VCaP (cell line): ENCODE results near the gene BEGAIN.

Experiments used
- H3K27ac ChIP-seq: fragments of 450-650 bp; 2 replicates; pipeline ENCODE4 v1.5.1; 2017
- CTCF ChIP-seq: fragments of 450-650 bp; conservative IDR thresholded peaks from 2 replicates; pipeline ENCODE4 v1.5.1; 2017; ENCODE audit warnings: mild to moderate bottlenecking, moderate library complexity

The BEGAIN gene

GRCh38 chr14:100543471-100544455 is 43.5 kb downstream of the BEGAIN start:
- no peak for TF ChIP-seq CTCF
- H3K27ac ChIP-seq, result no peak overlapping the region

- TF ChIP-seq CTCF, result no peak
- H3K27ac ChIP-seq, result no peak overlapping the region
Measured at GRCh38 chr14:100542619-100543205, 44.5 kb downstream of the BEGAIN start.

DNA sequence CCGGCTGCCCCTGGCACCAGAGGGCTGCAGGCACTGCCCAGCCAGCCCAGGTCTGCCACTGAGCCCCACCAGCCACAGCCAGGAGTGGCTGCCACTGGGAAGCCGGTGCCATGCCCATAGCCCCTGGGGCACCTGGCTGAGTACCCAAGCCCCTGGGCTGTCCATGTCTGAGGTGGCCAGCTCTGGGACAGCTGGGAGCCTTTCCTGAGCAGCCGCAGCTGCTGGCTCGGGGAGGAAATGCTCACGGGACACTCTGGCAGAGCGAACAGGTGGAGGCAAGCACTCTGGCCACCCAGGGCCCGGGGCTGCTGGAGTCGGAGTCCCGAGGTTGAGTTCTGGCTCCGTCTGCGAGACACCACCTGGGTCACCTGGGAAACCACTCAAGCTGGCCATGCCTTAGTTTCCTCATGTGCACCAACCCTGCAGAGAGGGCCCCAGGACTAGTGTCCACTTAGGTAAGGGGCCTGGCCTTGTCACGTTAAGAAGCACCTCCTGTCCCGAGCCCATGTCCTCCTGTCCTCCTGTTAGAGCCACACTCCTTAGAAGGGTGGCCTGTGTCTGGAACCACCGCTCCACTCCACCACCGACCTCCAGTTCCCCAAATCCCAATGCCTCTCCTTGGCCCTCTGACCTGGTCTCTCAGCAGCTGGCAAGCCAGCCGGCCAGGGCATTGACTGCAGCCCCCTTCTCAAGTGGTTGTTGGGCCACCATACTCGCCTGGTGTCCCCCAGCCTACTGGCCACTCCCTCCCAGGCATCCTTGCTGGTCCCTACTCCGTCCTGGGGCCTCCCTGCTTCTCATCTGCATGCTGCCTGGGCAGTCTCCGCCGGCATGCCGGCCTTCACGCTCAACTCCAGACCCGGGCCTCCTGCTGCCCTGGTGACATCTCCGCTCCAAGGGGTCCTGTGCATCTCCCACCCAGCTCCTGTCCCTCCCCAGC is 45.3 kb downstream of the BEGAIN start:
- TF ChIP-seq CTCF, result no peak

DNA sequence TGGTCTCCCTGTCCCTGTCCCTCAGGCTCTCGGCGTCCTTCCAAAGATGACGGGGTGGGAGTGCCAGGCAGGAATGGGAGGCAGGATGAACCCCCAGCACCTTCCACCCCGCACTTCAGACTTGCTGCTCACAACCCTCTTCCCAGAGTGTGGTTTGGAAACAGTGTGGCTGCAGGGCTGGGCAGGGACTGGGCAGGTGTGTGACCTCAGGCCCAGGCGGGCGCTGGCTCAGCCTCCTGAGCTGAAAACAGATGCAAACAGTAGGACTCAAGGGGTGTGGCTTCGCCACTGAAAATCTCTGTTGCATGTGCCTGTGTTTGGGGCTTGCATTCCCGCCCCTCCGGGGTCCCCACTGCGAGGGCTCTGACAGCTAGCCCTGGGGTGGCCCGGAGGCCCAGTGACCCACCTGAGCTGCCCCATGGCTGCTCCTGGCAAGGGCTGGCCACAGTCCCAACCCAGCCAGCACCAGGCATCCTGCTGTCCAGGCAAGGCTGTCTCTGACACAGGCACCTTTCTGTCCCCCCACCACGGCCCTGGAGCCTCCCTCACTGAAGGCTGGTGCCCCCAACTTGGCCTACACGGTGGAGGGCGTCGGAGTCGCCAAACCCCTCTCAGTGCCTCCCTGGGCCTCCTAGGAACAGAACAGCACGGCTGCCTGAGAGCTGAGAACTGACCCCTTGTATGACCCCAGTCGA is 46.1 kb downstream of the BEGAIN start:
- no peak for TF ChIP-seq CTCF
- no peak overlapping the region for H3K27ac ChIP-seq

More for the DNA sequence above, 45.3 kb downstream of the BEGAIN start:
- no peak overlapping the region for H3K27ac ChIP-seq

DNA sequence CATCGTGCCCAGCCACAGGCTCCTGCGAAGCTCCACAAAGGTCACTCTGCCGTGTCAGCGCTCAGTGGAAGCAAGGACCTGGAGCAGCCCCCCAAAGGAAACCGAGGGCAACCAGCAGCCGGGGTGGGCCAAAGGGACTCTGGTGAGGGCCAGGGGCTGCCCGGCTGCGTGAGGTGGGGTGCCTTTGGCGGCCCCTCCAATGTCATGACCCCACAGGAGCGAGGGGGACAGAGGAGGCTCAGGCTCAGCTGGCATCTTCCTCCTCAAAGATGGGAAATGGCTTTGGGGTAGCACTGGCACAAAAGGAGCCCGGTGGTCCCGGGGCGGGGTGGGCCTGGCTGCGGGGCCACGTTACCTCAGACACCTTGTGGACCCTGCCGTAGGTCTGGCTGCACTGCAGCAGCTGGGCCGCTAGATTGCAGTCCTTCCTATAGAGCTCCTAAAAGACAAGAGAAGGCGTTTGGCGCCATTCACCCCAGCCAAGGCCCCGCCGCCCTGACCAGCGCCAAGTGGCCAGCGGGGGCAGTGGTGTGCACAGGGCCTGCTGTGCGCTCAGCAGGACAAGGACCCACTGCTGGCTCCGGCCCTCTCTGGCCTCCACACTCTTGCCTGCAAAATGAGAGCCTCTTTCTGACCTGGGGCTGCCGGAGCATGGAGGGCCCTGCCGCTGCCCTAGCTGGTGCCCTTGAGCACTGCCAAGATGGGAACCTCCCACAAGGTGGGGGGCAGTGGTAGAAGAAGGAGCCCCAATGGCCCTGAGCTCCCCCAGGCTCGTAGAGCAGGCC is 46.9 kb downstream of the BEGAIN start:
- no peak; the same call in 1 of the 2 replicates for TF ChIP-seq CTCF
- no peak overlapping the region for H3K27ac ChIP-seq

GRCh38 chr14:100539766-100540140 is 47.5 kb downstream of the BEGAIN start:
- TF ChIP-seq CTCF, result no peak
- no peak overlapping the region for H3K27ac ChIP-seq
